Activated T-cell treated with anti-CD3 and anti-CD28 coated beads, Interleukin-2, amount 50 U/mL, for 72 hours (primary cell): ENCODE results near the gene MMP24. TPM values are rescaled to one million over a fixed set of nuclear protein-coding genes. Genes with fewer than 3 reads are reported as not detected.

Source experiments
- ATAC-seq, 2 donors: fragments of 150-1000 bp; cut with Tn5 transposase; replicated peaks in 1 of 2; 2 replicates each; pipeline ENCODE4 v1.10.0; 2021; ENCODE audit warnings: moderate library complexity in 2 of 2, mild to moderate bottlenecking in 1 of 2
- DNase-seq, 2 donors: peaks; one replicate each; pipeline ENCODE4 v3.0.0; 2021 to 2022; ENCODE audit warnings: mixed read lengths in 1 of 2
- H3K27ac Mint-ChIP-seq: one replicate; pipeline ENCODE4 v1.8.0; 2022; ENCODE audit warnings: mild to moderate bottlenecking, moderate library complexity, mixed read lengths
- H3K27me3 Mint-ChIP-seq: one replicate; pipeline ENCODE4 v1.8.0; 2022; ENCODE audit warnings: low read depth, mixed read lengths
- H3K36me3 Mint-ChIP-seq, 2 donors: one replicate each; pipeline ENCODE4 v1.8.0; 2022; ENCODE audit warnings: mixed read lengths in 2 of 2, mild to moderate bottlenecking in 1 of 2; ENCODE audit not compliant: insufficient read depth in 2 of 2
- H3K4me1 Mint-ChIP-seq: one replicate; pipeline ENCODE4 v1.8.0; 2022; ENCODE audit warnings: low read depth, mixed read lengths
- H3K4me3 Mint-ChIP-seq, 2 donors: one replicate each; pipeline ENCODE4 v1.8.0; 2022; ENCODE audit warnings: mild to moderate bottlenecking in 2 of 2, mixed read lengths in 2 of 2, moderate library complexity in 2 of 2
- H3K9me3 Mint-ChIP-seq, 2 donors: one replicate each; pipeline ENCODE4 v1.8.0; 2022; ENCODE audit warnings: mixed read lengths in 2 of 2
- total RNA-seq, 2 donors: library from RNA; stranded (reverse); gene quantifications; one replicate each; pipeline ENCODE4 v1.2.3, GENCODE V29; 2022

Gene MMP24
- total RNA-seq, 2 donors from 2014 or later = not detected

- Mint-ChIP-seq H3K27me3 (peaks cover 10% of the 10 kb centered on the region), H3K9me3 (no peaks in the 10 kb centered on the region), H3K36me3 (no peaks in the 10 kb centered on the region), H3K27ac (no peak overlapping the region), H3K4me3 (no peak overlapping the region), H3K4me1 (peaks cover 43% of the 10 kb centered on the region)
- no peak for DNase-seq
- no peak for ATAC-seq
These were observed 74.2 kb downstream of the MMP24 start for GRCh38 chr20:35300469-35301262.

- ATAC-seq (no peak), DNase-seq (no peak)
- Mint-ChIP-seq H3K36me3 (peaks cover 0 to 2% of the 10 kb centered on the region in 2 donors), H3K4me3 (no peak overlapping the region), H3K9me3 (no peaks in the 10 kb centered on the region), H3K27ac (no peak overlapping the region), H3K4me1 (peaks cover 50% of the 10 kb centered on the region), H3K27me3 (peaks cover 3% of the 10 kb centered on the region)
These were observed 74.9 kb downstream of the MMP24 start for GRCh38 chr20:35301426-35301825.

GRCh38 chr20:35302421-35303335, 76.2 kb downstream of the MMP24 start:
- peaks cover 0 to 2% of the 10 kb centered on the region in 2 donors for H3K36me3 Mint-ChIP-seq
- H3K27me3 Mint-ChIP-seq = no peaks in the 10 kb centered on the region
- H3K27ac Mint-ChIP-seq = peak overlapping the region; percentile 13
- peak overlapping the region; percentile 32 to 44 for H3K4me3 Mint-ChIP-seq
- H3K9me3 Mint-ChIP-seq = no peaks in the 10 kb centered on the region
- DNase-seq = no peak
- ATAC-seq = peak in 1 of 2 donors; percentile 4
- peaks cover 63% of the 10 kb centered on the region for H3K4me1 Mint-ChIP-seq

- Mint-ChIP-seq H3K27me3 (no peaks in the 10 kb centered on the region), H3K4me1 (peaks cover 70% of the 10 kb centered on the region), H3K9me3 (no peaks in the 10 kb centered on the region), H3K4me3 (peak overlapping the region in 1 of 2 donors; percentile 11), H3K36me3 (peaks cover 0 to 2% of the 10 kb centered on the region in 2 donors), H3K27ac (no peak overlapping the region)
- no peak for DNase-seq
- ATAC-seq = no peak
These were observed 76.9 kb downstream of the MMP24 start for GRCh38 chr20:35303382-35303734.

- H3K4me3 Mint-ChIP-seq = peak overlapping the region; percentile 4 to 86
- peaks cover 0 to 2% of the 10 kb centered on the region in 2 donors for H3K36me3 Mint-ChIP-seq
- peaks cover 73% of the 10 kb centered on the region for H3K4me1 Mint-ChIP-seq
These were observed 77.4 kb downstream of the MMP24 start for GRCh38 chr20:35303735-35304491.

GRCh38 chr20:35304956-35305355, 78.5 kb downstream of the MMP24 start:
- DNase-seq (no peak), ATAC-seq (no peak)
- peaks cover 73% of the 10 kb centered on the region for H3K4me1 Mint-ChIP-seq
- H3K36me3 Mint-ChIP-seq = peaks cover 0 to 2% of the 10 kb centered on the region in 2 donors
- H3K27ac Mint-ChIP-seq = peak overlapping the region; percentile 97
- H3K4me3 Mint-ChIP-seq = peak overlapping the region; percentile 86 to 87
- no peaks in the 10 kb centered on the region for H3K9me3 Mint-ChIP-seq
- no peaks in the 10 kb centered on the region for H3K27me3 Mint-ChIP-seq

More at GRCh38 chr20:35303735-35304491, 77.4 kb downstream of the MMP24 start:
- Mint-ChIP-seq H3K27ac (no peak overlapping the region), H3K9me3 (no peaks in the 10 kb centered on the region), H3K27me3 (no peaks in the 10 kb centered on the region)
- peak; percentile 89 to 91 for DNase-seq
- peak; percentile 40 to 49 for ATAC-seq

GRCh38 chr20:35305682-35306556, 79.4 kb downstream of the MMP24 start:
- Mint-ChIP-seq H3K9me3 (no peaks in the 10 kb centered on the region), H3K27ac (peak overlapping the region; percentile 97), H3K27me3 (no peaks in the 10 kb centered on the region), H3K4me3 (peak overlapping the region; percentile 86 to 87), H3K4me1 (peaks cover 76% of the 10 kb centered on the region), H3K36me3 (peaks cover under 1 to 2% of the 10 kb centered on the region in 2 donors)
- ATAC-seq (peak; percentile 97 to 98), DNase-seq (peak; percentile 88 to 95)

- Mint-ChIP-seq H3K36me3 (peaks cover 2% of the 10 kb centered on the region in 2 donors), H3K4me3 (peak overlapping the region in 1 of 2 donors; percentile 86), H3K27ac (peak overlapping the region; percentile 9), H3K9me3 (no peaks in the 10 kb centered on the region), H3K27me3 (no peaks in the 10 kb centered on the region), H3K4me1 (peaks cover 80% of the 10 kb centered on the region)
- ATAC-seq (no peak), DNase-seq (peak; percentile 42 to 45)
These were observed 80.5 kb downstream of the MMP24 start for GRCh38 chr20:35306931-35307517.

- peaks cover 2% of the 10 kb centered on the region in 2 donors for H3K36me3 Mint-ChIP-seq
- no peaks in the 10 kb centered on the region for H3K27me3 Mint-ChIP-seq
- H3K4me1 Mint-ChIP-seq = peaks cover 80% of the 10 kb centered on the region
- H3K27ac Mint-ChIP-seq = peak overlapping the region; percentile 16
- H3K4me3 Mint-ChIP-seq = no peak overlapping the region
- DNase-seq (no peak), ATAC-seq (no peak)
- no peaks in the 10 kb centered on the region for H3K9me3 Mint-ChIP-seq
These were observed 81.5 kb downstream of the MMP24 start for GRCh38 chr20:35307666-35308653.

- ATAC-seq (peak; percentile 80 to 83), DNase-seq (peak; percentile 87 to 91)
- Mint-ChIP-seq H3K36me3 (peaks cover 0 to 2% of the 10 kb centered on the region in 2 donors), H3K27ac (peak overlapping the region; percentile 5), H3K4me3 (peak overlapping the region; percentile 36 to 57), H3K9me3 (no peaks in the 10 kb centered on the region), H3K27me3 (no peaks in the 10 kb centered on the region), H3K4me1 (peaks cover 80% of the 10 kb centered on the region)
These were observed 84.9 kb downstream of the MMP24 start for GRCh38 chr20:35311409-35311808.

- peak in 1 of 2 donors; percentile 10 for ATAC-seq
- no peaks in the 10 kb centered on the region for H3K27me3 Mint-ChIP-seq
- peak overlapping the region; percentile 5 for H3K27ac Mint-ChIP-seq
- H3K4me3 Mint-ChIP-seq = peak overlapping the region; percentile 36 to 57
- peaks cover 0 to 2% of the 10 kb centered on the region in 2 donors for H3K36me3 Mint-ChIP-seq
- DNase-seq = no peak
- H3K4me1 Mint-ChIP-seq = peaks cover 76% of the 10 kb centered on the region
- H3K9me3 Mint-ChIP-seq = no peaks in the 10 kb centered on the region
These were observed 85.3 kb downstream of the MMP24 start for GRCh38 chr20:35311822-35312221.
